Hepatocyte (in vitro differentiated cells): ENCODE results near the gene ALPK1. TPM values are rescaled to one million over a fixed set of nuclear protein-coding genes. Genes with fewer than 3 reads are reported as not detected.

ENCODE experiments used
- DNase-seq: peaks from one replicate; pipeline ENCODE4 v3.0.0-alpha.2; 2016; ENCODE audit warnings: low spot score
- H2AFZ ChIP-seq: fragments of 200-600 bp; sonication (generic); 2 replicates; pipeline ENCODE4 v1.6.0; 2016; ENCODE audit warnings: antibody characterized with exemption, mild to moderate bottlenecking
- H3K27ac ChIP-seq: fragments of 200-600 bp; sonication (generic); 2 replicates; pipeline ENCODE4 v1.5.1; 2016; ENCODE audit warnings: mild to moderate bottlenecking
- H3K27me3 ChIP-seq: fragments of 200-600 bp; sonication (generic); 2 replicates; pipeline ENCODE4 v1.6.1; 2016
- H3K36me3 ChIP-seq: fragments of 200-600 bp; sonication (generic); replicated peaks from 2 replicates; pipeline ENCODE4 v1.5.1; 2016; ENCODE audit warnings: low read depth; ENCODE audit not compliant: insufficient read depth
- H3K4me1 ChIP-seq: fragments of 200-600 bp; sonication (generic); 2 replicates; pipeline ENCODE4 v1.5.1; 2016; ENCODE audit warnings: mild to moderate bottlenecking, moderate library complexity; ENCODE audit not compliant: insufficient read depth
- H3K4me2 ChIP-seq: fragments of 200-600 bp; sonication (generic); 2 replicates; pipeline ENCODE4 v1.6.0; 2016
- H3K4me3 ChIP-seq: fragments of 200-600 bp; sonication (generic); 2 replicates; pipeline ENCODE4 v1.5.1; 2016; ENCODE audit warnings: mild to moderate bottlenecking
- H3K79me2 ChIP-seq: fragments of 200-600 bp; sonication (generic); 2 replicates; pipeline ENCODE4 v1.6.0; 2017; ENCODE audit warnings: mild to moderate bottlenecking
- H3K9me2 ChIP-seq: fragments of 200-600 bp; sonication (generic); replicated peaks from 2 replicates; pipeline ENCODE4 v1.6.0; 2017; ENCODE audit warnings: mild to moderate bottlenecking; ENCODE audit not compliant: insufficient read depth
- H3K9me3 ChIP-seq: fragments of 200-600 bp; sonication (generic); 2 replicates; pipeline ENCODE4 v1.5.1; 2016; ENCODE audit warnings: low read depth, mild to moderate bottlenecking
- H4K20me1 ChIP-seq: fragments of 200-600 bp; sonication (generic); 2 replicates; pipeline ENCODE4 v1.6.0; 2016; ENCODE audit warnings: mild to moderate bottlenecking; ENCODE audit not compliant: insufficient read depth, poor library complexity, severe bottlenecking
- EZH2 ChIP-seq: fragments of 200-600 bp; sonication (generic); IDR thresholded peaks from 2 replicates; pipeline ENCODE4 v1.6.1; 2016; ENCODE audit warnings: antibody characterized with exemption, mild to moderate bottlenecking, borderline replicate concordance
- EZH2phosphoT487 ChIP-seq: fragments of 200-600 bp; sonication (generic); IDR thresholded peaks from one replicate; pipeline ENCODE4 v1.6.1; 2018; ENCODE audit warnings: antibody characterized with exemption, mild to moderate bottlenecking, low read depth, moderate library complexity; ENCODE audit not compliant: unreplicated experiment, severe bottlenecking
- WGBS: methylation state at CpG from one replicate; pipeline ENCODE4 v1.1.6; 2016; ENCODE audit warnings: low lambda C conversion rate; ENCODE audit errors: missing lambda C conversion rate; 5-methylcytosine and 5-hydroxymethylcytosine counted together
- polyA plus RNA-seq: library from polyadenylated mRNA; unstranded; fragments of >200 nt; fragmentation: Nextera tagmentation; extraction: Ambion mirVana; gene quantifications from 2 replicates; pipeline ENCODE4 v1.2.1, GENCODE V29; 2016
- total RNA-seq: library from RNA; depleted of rRNA; stranded (reverse); fragments of >200 nt; gene quantifications from 2 replicates; pipeline ENCODE4 v1.2.3, GENCODE V29; 2014
- TF ChIP-seq, protein P1 (sequence below): fragments of 200-600 bp; sonication (generic); IDR thresholded peaks from 2 replicates; pipeline ENCODE4 v1.5.1; 2016; ENCODE audit warnings: antibody characterized with exemption, mild to moderate bottlenecking; ENCODE audit not compliant: poor library complexity

The ALPK1 gene
- total and polyA plus RNA-seq, 2 experiments from 2014 or later, result 7.1 to 16.6 TPM

DNA sequence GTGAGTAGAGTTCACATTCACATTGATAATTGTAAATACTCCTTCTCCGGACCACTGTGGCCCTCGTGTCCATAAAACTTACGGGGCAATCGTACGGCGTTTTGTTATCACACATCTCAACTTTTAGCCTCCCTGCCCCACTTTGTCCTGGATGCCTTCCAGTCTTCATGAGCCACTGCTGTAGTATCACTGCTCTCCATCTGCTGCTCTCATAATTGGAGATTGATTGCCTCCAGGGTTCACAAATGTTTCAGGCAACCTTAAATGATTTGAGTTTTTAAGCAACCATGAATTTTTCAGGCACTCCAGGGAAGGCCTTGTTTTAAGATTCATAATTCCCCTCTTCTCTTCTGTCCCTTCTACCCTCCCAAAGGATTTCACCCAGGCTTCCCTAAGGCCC, 28.4 kb downstream of the ALPK1 start:
- WGBS, result 76% methylated on average over 6 of the region's 6 CpGs
- TF ChIP-seq EZH2phosphoT487 (no peak), EZH2 (no peak)
- H3K4me3 ChIP-seq, result no peak overlapping the region
- DNase-seq, result no peak
- H3K79me2 ChIP-seq, result no peaks in the 10 kb centered on the region
- H3K4me2 ChIP-seq, result no peak overlapping the region
- H3K9me2 ChIP-seq, result no peaks in the 10 kb centered on the region
- H3K9me3 ChIP-seq, result no peaks in the 10 kb centered on the region
- H3K4me1 ChIP-seq, result no peaks in the 10 kb centered on the region
- H3K27ac ChIP-seq, result no peak overlapping the region
- no peaks in the 10 kb centered on the region for H3K36me3 ChIP-seq
- H4K20me1 ChIP-seq, result no peaks in the 10 kb centered on the region
- no peak overlapping the region for H2AFZ ChIP-seq
- no peaks in the 10 kb centered on the region for H3K27me3 ChIP-seq

DNA sequence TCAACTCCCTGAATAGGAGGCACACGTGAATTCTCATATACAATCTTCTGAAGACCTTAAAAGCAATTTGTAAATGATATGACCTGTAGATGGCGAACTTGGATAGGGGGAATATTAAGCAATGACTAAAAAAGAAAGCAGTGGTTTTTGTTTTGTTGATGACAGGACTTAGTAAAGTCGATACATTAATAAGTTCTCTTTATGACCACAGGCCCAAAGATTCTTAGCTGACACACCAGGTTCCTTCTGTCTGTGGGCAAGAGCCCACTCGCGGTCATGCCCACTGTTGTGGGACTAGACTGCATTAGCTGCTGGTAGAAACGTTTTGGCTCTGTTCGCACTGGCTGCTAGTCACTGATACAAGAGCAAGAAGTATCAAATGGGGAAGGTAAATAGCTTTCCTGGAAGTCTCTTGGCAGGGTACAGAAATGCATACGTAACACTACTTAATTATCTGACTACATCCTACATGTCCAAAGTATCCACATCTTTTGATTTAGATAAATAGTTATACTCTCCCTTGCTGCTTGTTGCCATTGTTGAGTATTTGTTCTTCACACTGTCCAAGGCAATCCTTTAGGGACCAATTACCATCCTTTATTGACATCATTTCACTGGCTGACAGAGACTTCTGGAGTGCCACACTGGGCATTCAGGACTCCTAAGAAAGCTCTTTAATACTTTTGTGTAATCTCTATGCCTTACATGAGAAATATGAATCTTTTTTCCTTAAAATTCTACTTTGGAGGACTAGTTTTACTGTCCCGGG, 31.0 kb downstream of the ALPK1 start:
- peak; percentile 56 for DNase-seq
- Histone ChIP-seq H3K4me2 (peak overlapping the region; percentile 39), H4K20me1 (no peaks in the 10 kb centered on the region), H2AFZ (no peak overlapping the region), H3K27ac (no peak overlapping the region), H3K4me3 (no peak overlapping the region), H3K27me3 (no peaks in the 10 kb centered on the region), H3K9me2 (no peaks in the 10 kb centered on the region), H3K36me3 (no peaks in the 10 kb centered on the region), H3K9me3 (no peaks in the 10 kb centered on the region), H3K79me2 (no peaks in the 10 kb centered on the region), H3K4me1 (no peaks in the 10 kb centered on the region)
- 57% methylated on average over 9 of the region's 9 CpGs for WGBS
- no peak for TF ChIP-seq EZH2
- TF ChIP-seq, protein P1, sequence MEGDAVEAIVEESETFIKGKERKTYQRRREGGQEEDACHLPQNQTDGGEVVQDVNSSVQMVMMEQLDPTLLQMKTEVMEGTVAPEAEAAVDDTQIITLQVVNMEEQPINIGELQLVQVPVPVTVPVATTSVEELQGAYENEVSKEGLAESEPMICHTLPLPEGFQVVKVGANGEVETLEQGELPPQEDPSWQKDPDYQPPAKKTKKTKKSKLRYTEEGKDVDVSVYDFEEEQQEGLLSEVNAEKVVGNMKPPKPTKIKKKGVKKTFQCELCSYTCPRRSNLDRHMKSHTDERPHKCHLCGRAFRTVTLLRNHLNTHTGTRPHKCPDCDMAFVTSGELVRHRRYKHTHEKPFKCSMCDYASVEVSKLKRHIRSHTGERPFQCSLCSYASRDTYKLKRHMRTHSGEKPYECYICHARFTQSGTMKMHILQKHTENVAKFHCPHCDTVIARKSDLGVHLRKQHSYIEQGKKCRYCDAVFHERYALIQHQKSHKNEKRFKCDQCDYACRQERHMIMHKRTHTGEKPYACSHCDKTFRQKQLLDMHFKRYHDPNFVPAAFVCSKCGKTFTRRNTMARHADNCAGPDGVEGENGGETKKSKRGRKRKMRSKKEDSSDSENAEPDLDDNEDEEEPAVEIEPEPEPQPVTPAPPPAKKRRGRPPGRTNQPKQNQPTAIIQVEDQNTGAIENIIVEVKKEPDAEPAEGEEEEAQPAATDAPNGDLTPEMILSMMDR, result peak; percentile 61
- no peak for TF ChIP-seq EZH2phosphoT487

DNA sequence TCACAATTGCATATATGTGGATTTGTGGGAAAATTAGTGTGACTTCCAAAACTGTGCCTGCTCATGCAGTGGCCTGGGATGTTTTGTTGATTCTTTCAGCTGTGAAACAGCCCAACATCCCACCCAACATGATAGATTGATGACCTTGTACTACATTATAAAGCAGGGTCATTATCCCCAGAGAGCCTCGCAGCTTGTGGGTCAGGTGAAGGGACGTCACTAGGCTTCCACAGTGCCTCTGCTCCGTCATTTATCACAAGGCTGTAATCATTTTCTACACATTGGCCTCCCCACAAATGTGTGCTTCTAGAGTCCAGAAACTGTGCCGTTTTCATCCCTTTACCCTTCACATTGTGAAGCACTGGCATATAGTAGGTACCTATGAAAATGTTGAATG, 31.6 kb downstream of the ALPK1 start:
- WGBS, result 88% methylated on average over 4 of the region's 4 CpGs
- Histone ChIP-seq H3K4me3 (no peak overlapping the region), H3K79me2 (no peaks in the 10 kb centered on the region), H4K20me1 (no peaks in the 10 kb centered on the region), H3K36me3 (no peaks in the 10 kb centered on the region), H3K9me3 (no peaks in the 10 kb centered on the region), H2AFZ (no peak overlapping the region), H3K4me1 (no peaks in the 10 kb centered on the region), H3K27me3 (no peaks in the 10 kb centered on the region), H3K4me2 (no peak overlapping the region), H3K9me2 (no peaks in the 10 kb centered on the region), H3K27ac (no peak overlapping the region)
- TF ChIP-seq, protein P1, result no peak
- TF ChIP-seq EZH2, result no peak
- no peak for TF ChIP-seq EZH2phosphoT487
- DNase-seq, result no peak

DNA sequence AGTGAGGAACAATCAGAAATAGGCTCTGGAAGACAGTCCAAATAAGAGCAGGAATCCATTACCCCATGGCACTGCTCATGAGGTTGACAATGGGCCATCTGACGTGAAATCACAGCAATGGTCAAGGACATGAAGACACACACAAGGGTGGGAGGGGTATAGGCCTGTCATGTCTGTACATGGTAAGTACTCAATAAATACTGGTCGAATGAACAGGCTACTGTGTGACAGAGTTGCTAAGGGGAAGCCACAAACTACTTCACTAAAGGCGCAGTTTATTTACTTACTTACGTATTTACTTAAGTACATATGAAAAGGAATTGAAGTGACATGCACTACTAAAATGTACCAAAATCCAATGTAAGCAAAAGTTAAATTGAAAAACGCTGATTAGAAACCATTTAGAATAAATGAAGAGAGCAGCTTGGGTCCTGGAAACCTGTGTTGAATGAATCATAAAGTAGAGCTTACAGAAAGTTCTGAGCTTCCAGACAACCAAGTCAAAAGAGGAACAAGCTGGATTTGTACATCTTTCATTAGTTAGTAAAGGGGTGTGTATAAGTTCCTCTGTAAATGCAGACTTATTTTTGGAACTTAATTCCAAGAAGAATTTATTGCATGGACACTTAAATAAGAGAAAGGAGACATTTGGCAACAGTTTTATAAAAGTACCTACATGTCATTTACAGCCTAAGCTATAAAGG, 32.7 kb downstream of the ALPK1 start:
- H3K79me2 ChIP-seq, result no peaks in the 10 kb centered on the region
- no peaks in the 10 kb centered on the region for H3K27me3 ChIP-seq
- TF ChIP-seq EZH2, result no peak
- no peak for TF ChIP-seq EZH2phosphoT487
- WGBS, result 89% methylated on average over 5 of the region's 5 CpGs
- H3K36me3 ChIP-seq, result no peaks in the 10 kb centered on the region
- no peaks in the 10 kb centered on the region for H3K9me3 ChIP-seq
- no peak overlapping the region for H3K4me2 ChIP-seq
- DNase-seq, result no peak
- H4K20me1 ChIP-seq, result no peaks in the 10 kb centered on the region
- no peak overlapping the region for H3K4me3 ChIP-seq
- H3K4me1 ChIP-seq, result no peaks in the 10 kb centered on the region
- H2AFZ ChIP-seq, result no peak overlapping the region
- H3K9me2 ChIP-seq, result no peaks in the 10 kb centered on the region
- no peak overlapping the region for H3K27ac ChIP-seq
